ENCODE results near the gene PDZRN3. TPM values are rescaled to one million over a fixed set of nuclear protein-coding genes. Genes with fewer than 3 reads are reported as not detected.

PDZRN3 gene
- total RNA-seq, 1 experiment from 2014 or later = 17.5 TPM

DNA sequence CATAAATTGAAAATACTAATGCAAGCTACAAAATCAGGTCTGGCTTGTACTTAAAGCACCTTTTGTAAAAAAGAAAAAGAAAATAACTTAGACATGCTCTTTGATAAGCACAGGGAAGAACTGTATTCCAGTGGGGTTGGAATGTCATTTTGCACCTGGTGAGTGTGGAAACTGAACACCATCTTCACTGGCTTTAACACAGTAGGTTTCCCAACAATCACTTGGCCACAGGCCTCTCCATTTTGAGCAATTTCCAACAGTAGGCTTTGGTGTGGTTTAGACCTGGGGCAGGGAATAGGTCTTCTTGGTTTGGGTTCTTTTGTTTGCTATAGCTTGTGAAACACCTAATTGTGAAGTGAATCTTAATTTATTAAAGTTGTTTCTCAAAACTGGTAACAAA, 18.9 kb downstream of the PDZRN3 start:
- Histone ChIP-seq H3K9ac (ENCODE audit: low read length) (no peak overlapping the region), H3K27ac (ENCODE audit: low read length) (no peak overlapping the region), H3K9me2 (replicated peaks; ENCODE audit: insufficient read depth, low read length) (no peaks in the 10 kb centered on the region), H3K36me3 (ENCODE audit: insufficient read depth, low read length) (no peaks in the 10 kb centered on the region), H2AFZ (ENCODE audit: low read length) (no peak overlapping the region), H3K27me3 (ENCODE audit: low read length) (no peaks in the 10 kb centered on the region), H3K4me1 (ENCODE audit: low read length) (no peaks in the 10 kb centered on the region), H4K20me1 (ENCODE audit: insufficient read depth, low read depth, low read length) (no peaks in the 10 kb centered on the region), H3K9me3 (ENCODE audit: low read length) (no peaks in the 10 kb centered on the region), H3K4me2 (ENCODE audit: low read depth, low read length, poor library complexity, severe bottlenecking) (no peak overlapping the region), H3K4me3 (ENCODE audit: low read length) (no peak overlapping the region), H3K79me2 (ENCODE audit: low read length) (no peaks in the 10 kb centered on the region)
- DNase-seq = no peak

- H3K4me1 ChIP-seq (ENCODE audit: low read length) = no peaks in the 10 kb centered on the region
- no peaks in the 10 kb centered on the region for H3K9me3 ChIP-seq (ENCODE audit: low read length)
- no peak overlapping the region for H3K4me3 ChIP-seq (ENCODE audit: low read length)
- no peak for DNase-seq
- no peaks in the 10 kb centered on the region for H3K36me3 ChIP-seq (ENCODE audit: insufficient read depth, low read length)
- no peak overlapping the region for H3K4me2 ChIP-seq (ENCODE audit: low read depth, low read length, poor library complexity, severe bottlenecking)
- no peaks in the 10 kb centered on the region for H3K27me3 ChIP-seq (ENCODE audit: low read length)
- no peak overlapping the region for H3K27ac ChIP-seq (ENCODE audit: low read length)
- H3K9me2 ChIP-seq (replicated peaks; ENCODE audit: insufficient read depth, low read length) = no peaks in the 10 kb centered on the region
- H2AFZ ChIP-seq (ENCODE audit: low read length) = no peak overlapping the region
- H3K79me2 ChIP-seq (ENCODE audit: low read length) = no peaks in the 10 kb centered on the region
- H3K9ac ChIP-seq (ENCODE audit: low read length) = no peak overlapping the region
- H4K20me1 ChIP-seq (ENCODE audit: insufficient read depth, low read depth, low read length) = no peaks in the 10 kb centered on the region
These were observed 19.3 kb downstream of the PDZRN3 start for GRCh38 chr3:73605412-73605811.

DNA sequence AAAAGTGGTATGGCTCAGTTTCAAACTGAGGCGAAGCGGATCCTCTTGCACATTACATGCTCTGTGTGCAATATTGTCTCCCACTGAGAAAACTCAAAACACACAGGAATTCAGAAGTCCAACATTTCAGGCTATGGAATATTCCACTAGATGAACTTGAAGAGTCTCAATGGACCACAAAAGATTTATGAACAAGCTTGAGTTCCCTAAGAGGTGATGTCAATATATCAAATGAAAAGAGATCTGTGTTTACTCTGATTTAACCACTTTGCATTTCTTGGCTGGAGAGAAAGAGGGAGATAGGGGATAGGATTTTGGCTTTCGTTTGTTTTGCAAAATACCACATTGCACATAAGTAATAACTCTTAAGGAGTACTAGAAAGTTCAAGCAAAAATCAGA, 20.3 kb downstream of the PDZRN3 start:
- Histone ChIP-seq H2AFZ (ENCODE audit: low read length) (no peak overlapping the region), H3K27me3 (ENCODE audit: low read length) (no peaks in the 10 kb centered on the region), H3K4me2 (ENCODE audit: low read depth, low read length, poor library complexity, severe bottlenecking) (no peak overlapping the region), H3K4me1 (ENCODE audit: low read length) (no peaks in the 10 kb centered on the region), H4K20me1 (ENCODE audit: insufficient read depth, low read depth, low read length) (no peaks in the 10 kb centered on the region), H3K79me2 (ENCODE audit: low read length) (no peaks in the 10 kb centered on the region), H3K9me3 (ENCODE audit: low read length) (no peaks in the 10 kb centered on the region), H3K36me3 (ENCODE audit: insufficient read depth, low read length) (no peaks in the 10 kb centered on the region), H3K27ac (ENCODE audit: low read length) (no peak overlapping the region), H3K4me3 (ENCODE audit: low read length) (no peak overlapping the region), H3K9ac (ENCODE audit: low read length) (no peak overlapping the region), H3K9me2 (replicated peaks; ENCODE audit: insufficient read depth, low read length) (no peaks in the 10 kb centered on the region)
- DNase-seq = no peak

- H3K79me2 ChIP-seq (ENCODE audit: low read length) = no peaks in the 10 kb centered on the region
- no peak overlapping the region for H3K9ac ChIP-seq (ENCODE audit: low read length)
- no peak overlapping the region for H3K4me2 ChIP-seq (ENCODE audit: low read depth, low read length, poor library complexity, severe bottlenecking)
These were observed 21.0 kb downstream of the PDZRN3 start for GRCh38 chr3:73603762-73604171.

DNA sequence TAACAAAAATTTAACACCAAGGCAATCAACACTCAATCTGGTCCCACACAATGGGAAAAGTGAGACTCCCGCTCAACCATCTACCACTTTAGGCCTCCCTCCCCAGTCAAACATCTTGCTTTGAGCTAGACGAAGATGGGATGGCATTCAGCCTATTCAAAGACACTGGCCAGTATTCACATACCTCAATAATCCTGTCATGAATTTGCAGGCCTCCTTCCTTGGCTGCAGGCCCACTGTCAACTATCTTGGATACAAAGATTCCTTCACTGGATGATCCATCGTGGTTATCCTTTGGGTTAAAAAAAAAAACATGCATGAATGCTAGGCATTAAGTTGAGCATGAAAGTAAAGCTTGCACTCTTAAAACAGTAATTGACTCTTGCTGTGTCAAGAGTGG, 22.6 kb downstream of the PDZRN3 start:
- no peak overlapping the region for H2AFZ ChIP-seq (ENCODE audit: low read length)
- H3K4me1 ChIP-seq (ENCODE audit: low read length) = no peaks in the 10 kb centered on the region
- no peaks in the 10 kb centered on the region for H3K27me3 ChIP-seq (ENCODE audit: low read length)
- no peak overlapping the region for H3K4me2 ChIP-seq (ENCODE audit: low read depth, low read length, poor library complexity, severe bottlenecking)
- H3K36me3 ChIP-seq (ENCODE audit: insufficient read depth, low read length) = no peaks in the 10 kb centered on the region
- no peaks in the 10 kb centered on the region for H3K9me3 ChIP-seq (ENCODE audit: low read length)
- H3K9me2 ChIP-seq (replicated peaks; ENCODE audit: insufficient read depth, low read length) = no peaks in the 10 kb centered on the region
- H3K27ac ChIP-seq (ENCODE audit: low read length) = no peak overlapping the region
- H3K4me3 ChIP-seq (ENCODE audit: low read length) = no peak overlapping the region
- no peaks in the 10 kb centered on the region for H4K20me1 ChIP-seq (ENCODE audit: insufficient read depth, low read depth, low read length)
- no peaks in the 10 kb centered on the region for H3K79me2 ChIP-seq (ENCODE audit: low read length)
- DNase-seq = no peak
- no peak overlapping the region for H3K9ac ChIP-seq (ENCODE audit: low read length)

More at GRCh38 chr3:73603762-73604171, 21.0 kb downstream of the PDZRN3 start:
- H3K27me3 ChIP-seq (ENCODE audit: low read length) = no peaks in the 10 kb centered on the region
- H4K20me1 ChIP-seq (ENCODE audit: insufficient read depth, low read depth, low read length) = no peaks in the 10 kb centered on the region
- no peaks in the 10 kb centered on the region for H3K36me3 ChIP-seq (ENCODE audit: insufficient read depth, low read length)
- no peak for DNase-seq
- no peak overlapping the region for H2AFZ ChIP-seq (ENCODE audit: low read length)
- no peak overlapping the region for H3K4me3 ChIP-seq (ENCODE audit: low read length)
- H3K9me3 ChIP-seq (ENCODE audit: low read length) = no peaks in the 10 kb centered on the region
- H3K27ac ChIP-seq (ENCODE audit: low read length) = no peak overlapping the region
- no peaks in the 10 kb centered on the region for H3K4me1 ChIP-seq (ENCODE audit: low read length)
- no peaks in the 10 kb centered on the region for H3K9me2 ChIP-seq (replicated peaks; ENCODE audit: insufficient read depth, low read length)

- Histone ChIP-seq H3K4me1 (ENCODE audit: low read length) (no peaks in the 10 kb centered on the region), H3K9me3 (ENCODE audit: low read length) (no peaks in the 10 kb centered on the region), H3K9me2 (replicated peaks; ENCODE audit: insufficient read depth, low read length) (no peaks in the 10 kb centered on the region), H3K27me3 (ENCODE audit: low read length) (no peaks in the 10 kb centered on the region), H3K4me2 (ENCODE audit: low read depth, low read length, poor library complexity, severe bottlenecking) (no peak overlapping the region), H3K79me2 (ENCODE audit: low read length) (no peaks in the 10 kb centered on the region), H2AFZ (ENCODE audit: low read length) (no peak overlapping the region), H4K20me1 (ENCODE audit: insufficient read depth, low read depth, low read length) (no peaks in the 10 kb centered on the region), H3K9ac (ENCODE audit: low read length) (no peak overlapping the region), H3K27ac (ENCODE audit: low read length) (no peak overlapping the region), H3K4me3 (ENCODE audit: low read length) (no peak overlapping the region), H3K36me3 (ENCODE audit: insufficient read depth, low read length) (no peaks in the 10 kb centered on the region)
- no peak for DNase-seq
These were observed 23.3 kb downstream of the PDZRN3 start for GRCh38 chr3:73601481-73601880.

- no peak overlapping the region for H3K9ac ChIP-seq (ENCODE audit: low read length)
- no peaks in the 10 kb centered on the region for H4K20me1 ChIP-seq (ENCODE audit: insufficient read depth, low read depth, low read length)
- no peaks in the 10 kb centered on the region for H3K79me2 ChIP-seq (ENCODE audit: low read length)
- no peak overlapping the region for H3K27ac ChIP-seq (ENCODE audit: low read length)
- no peak overlapping the region for H3K4me2 ChIP-seq (ENCODE audit: low read depth, low read length, poor library complexity, severe bottlenecking)
- no peaks in the 10 kb centered on the region for H3K9me2 ChIP-seq (replicated peaks; ENCODE audit: insufficient read depth, low read length)
- no peaks in the 10 kb centered on the region for H3K9me3 ChIP-seq (ENCODE audit: low read length)
- DNase-seq = no peak
- no peaks in the 10 kb centered on the region for H3K36me3 ChIP-seq (ENCODE audit: insufficient read depth, low read length)
- H2AFZ ChIP-seq (ENCODE audit: low read length) = no peak overlapping the region
- H3K4me1 ChIP-seq (ENCODE audit: low read length) = no peaks in the 10 kb centered on the region
- H3K27me3 ChIP-seq (ENCODE audit: low read length) = no peaks in the 10 kb centered on the region
- no peak overlapping the region for H3K4me3 ChIP-seq (ENCODE audit: low read length)
These were observed 23.7 kb downstream of the PDZRN3 start for GRCh38 chr3:73601011-73601410.

- DNase-seq = no peak
- Histone ChIP-seq H3K4me2 (ENCODE audit: low read depth, low read length, poor library complexity, severe bottlenecking) (no peak overlapping the region), H3K4me1 (ENCODE audit: low read length) (no peaks in the 10 kb centered on the region), H3K27ac (ENCODE audit: low read length) (no peak overlapping the region), H3K27me3 (ENCODE audit: low read length) (no peaks in the 10 kb centered on the region), H3K36me3 (ENCODE audit: insufficient read depth, low read length) (no peaks in the 10 kb centered on the region), H3K9me3 (ENCODE audit: low read length) (no peaks in the 10 kb centered on the region), H3K9me2 (replicated peaks; ENCODE audit: insufficient read depth, low read length) (no peaks in the 10 kb centered on the region), H3K79me2 (ENCODE audit: low read length) (no peaks in the 10 kb centered on the region), H3K9ac (ENCODE audit: low read length) (no peak overlapping the region), H2AFZ (ENCODE audit: low read length) (no peak overlapping the region), H4K20me1 (ENCODE audit: insufficient read depth, low read depth, low read length) (no peaks in the 10 kb centered on the region), H3K4me3 (ENCODE audit: low read length) (no peak overlapping the region)
These were observed 24.3 kb downstream of the PDZRN3 start for GRCh38 chr3:73600293-73600938.

Data from Karpas-422 (cell line).